ENCODE results near the gene KCNJ3.
"Not testable (repeated sequence)": the region's sequence is repeated elsewhere in the genome, so short reads cannot be mapped to it uniquely, and the experiment has no call there.

The KCNJ3 gene

DNA sequence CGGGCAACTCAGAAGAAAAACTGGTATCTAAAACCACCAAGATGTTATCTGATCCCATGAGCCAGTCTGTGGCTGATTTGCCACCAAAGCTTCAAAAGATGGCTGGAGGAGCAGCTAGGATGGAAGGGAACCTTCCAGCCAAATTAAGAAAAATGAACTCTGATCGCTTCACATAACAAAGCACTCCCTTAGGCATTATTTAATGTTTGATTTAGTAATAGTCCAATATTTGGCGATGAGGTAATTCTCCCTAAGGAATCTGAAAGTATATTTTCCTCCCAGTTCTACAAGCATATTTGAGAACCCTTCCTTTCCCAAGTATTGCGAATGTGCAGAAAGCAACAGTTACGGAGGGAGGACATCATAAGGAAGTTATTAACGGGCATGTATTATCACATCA, 156.6 kb downstream of the KCNJ3 start:
- H3K4me3 ChIP-seq (ENCODE audit: low read length) = no peak overlapping the region
- no peaks in the 10 kb centered on the region for H3K27me3 ChIP-seq (ENCODE audit: low read depth, low read length)
- no peak overlapping the region for H2AFZ ChIP-seq (ENCODE audit: low read depth, low read length)
- no peaks in the 10 kb centered on the region for H4K20me1 ChIP-seq (ENCODE audit: insufficient read depth, low read length)
- no peak overlapping the region for H3K4me2 ChIP-seq (ENCODE audit: low read length)
- H3K9ac ChIP-seq (ENCODE audit: low read length) = no peak overlapping the region
- H3K36me3 ChIP-seq (replicated peaks; ENCODE audit: low read depth, low read length) = no peaks in the 10 kb centered on the region
- TF ChIP-seq, protein P1, sequence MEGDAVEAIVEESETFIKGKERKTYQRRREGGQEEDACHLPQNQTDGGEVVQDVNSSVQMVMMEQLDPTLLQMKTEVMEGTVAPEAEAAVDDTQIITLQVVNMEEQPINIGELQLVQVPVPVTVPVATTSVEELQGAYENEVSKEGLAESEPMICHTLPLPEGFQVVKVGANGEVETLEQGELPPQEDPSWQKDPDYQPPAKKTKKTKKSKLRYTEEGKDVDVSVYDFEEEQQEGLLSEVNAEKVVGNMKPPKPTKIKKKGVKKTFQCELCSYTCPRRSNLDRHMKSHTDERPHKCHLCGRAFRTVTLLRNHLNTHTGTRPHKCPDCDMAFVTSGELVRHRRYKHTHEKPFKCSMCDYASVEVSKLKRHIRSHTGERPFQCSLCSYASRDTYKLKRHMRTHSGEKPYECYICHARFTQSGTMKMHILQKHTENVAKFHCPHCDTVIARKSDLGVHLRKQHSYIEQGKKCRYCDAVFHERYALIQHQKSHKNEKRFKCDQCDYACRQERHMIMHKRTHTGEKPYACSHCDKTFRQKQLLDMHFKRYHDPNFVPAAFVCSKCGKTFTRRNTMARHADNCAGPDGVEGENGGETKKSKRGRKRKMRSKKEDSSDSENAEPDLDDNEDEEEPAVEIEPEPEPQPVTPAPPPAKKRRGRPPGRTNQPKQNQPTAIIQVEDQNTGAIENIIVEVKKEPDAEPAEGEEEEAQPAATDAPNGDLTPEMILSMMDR (IDR thresholded peaks at IDR 0.05; ENCODE audit: low read depth, low read length) = no peak
- TF ChIP-seq EZH2phosphoT487 (IDR thresholded peaks at IDR 0.05; ENCODE audit: low read depth) = no peak
- H3K27ac ChIP-seq (ENCODE audit: low read length) = no peak overlapping the region
- H3K9me3 ChIP-seq (ENCODE audit: insufficient read depth, low read length) = no peaks in the 10 kb centered on the region
- H3K4me1 ChIP-seq (ENCODE audit: low read length) = no peaks in the 10 kb centered on the region
- no peaks in the 10 kb centered on the region for H3K79me2 ChIP-seq (ENCODE audit: low read length)

DNA sequence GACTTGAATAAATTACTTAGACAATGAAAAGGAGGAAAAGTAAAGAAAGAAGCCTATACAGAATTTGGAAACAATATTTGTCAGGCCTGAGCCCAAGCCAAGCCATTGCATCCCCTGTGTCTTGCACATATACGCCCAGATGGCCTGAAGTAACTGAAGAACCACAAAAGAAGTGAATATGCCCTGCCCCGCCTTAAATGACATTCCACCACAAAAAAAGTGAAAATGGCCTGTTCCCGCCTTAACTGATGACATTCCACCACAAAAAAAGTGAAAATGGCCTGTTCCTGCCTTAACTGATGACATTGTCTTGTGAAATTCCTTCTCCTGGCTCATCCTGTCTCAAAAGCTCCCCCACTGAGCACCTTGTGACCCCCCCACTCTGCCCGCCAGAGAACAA, 168.7 kb downstream of the KCNJ3 start:
- not testable (repeated sequence) for H3K79me2 ChIP-seq (ENCODE audit: low read length); H3K4me2 ChIP-seq (ENCODE audit: low read length); H3K27ac ChIP-seq (ENCODE audit: low read length); H3K4me1 ChIP-seq (ENCODE audit: low read length); H3K27me3 ChIP-seq (ENCODE audit: low read depth, low read length); H4K20me1 ChIP-seq (ENCODE audit: insufficient read depth, low read length); H3K4me3 ChIP-seq (ENCODE audit: low read length); H2AFZ ChIP-seq (ENCODE audit: low read depth, low read length); H3K9ac ChIP-seq (ENCODE audit: low read length); H3K9me3 ChIP-seq (ENCODE audit: insufficient read depth, low read length); H3K36me3 ChIP-seq (replicated peaks; ENCODE audit: low read depth, low read length)

DNA sequence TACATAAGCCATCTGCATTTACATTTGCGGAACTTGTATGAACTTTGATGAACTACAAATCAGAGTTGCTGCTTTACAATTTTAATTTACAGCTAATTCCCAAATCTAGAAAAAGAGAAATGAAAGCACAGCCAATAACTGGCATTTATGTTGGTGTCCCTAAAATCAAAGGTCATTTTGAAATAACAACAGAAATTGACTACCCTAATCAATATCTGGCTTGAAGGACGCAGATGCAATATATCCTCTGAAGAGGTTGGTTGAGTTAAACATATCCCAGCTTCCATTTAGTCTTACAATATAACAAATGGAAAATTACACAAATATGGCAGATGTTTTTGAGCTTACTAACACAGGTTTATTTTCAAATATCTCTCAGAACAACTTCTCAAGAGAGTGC, 177.5 kb downstream of the KCNJ3 start:
- no peak overlapping the region for H3K4me2 ChIP-seq (ENCODE audit: low read length)
- H2AFZ ChIP-seq (ENCODE audit: low read depth, low read length) = no peak overlapping the region
- TF ChIP-seq EZH2phosphoT487 (IDR thresholded peaks at IDR 0.05; ENCODE audit: low read depth) = no peak
- TF ChIP-seq, protein P1 (IDR thresholded peaks at IDR 0.05; ENCODE audit: low read depth, low read length) = no peak
- no peaks in the 10 kb centered on the region for H3K4me1 ChIP-seq (ENCODE audit: low read length)
- no peaks in the 10 kb centered on the region for H3K36me3 ChIP-seq (replicated peaks; ENCODE audit: low read depth, low read length)
- H3K27ac ChIP-seq (ENCODE audit: low read length) = no peak overlapping the region
- no peak overlapping the region for H3K9ac ChIP-seq (ENCODE audit: low read length)
- no peak overlapping the region for H3K4me3 ChIP-seq (ENCODE audit: low read length)
- no peaks in the 10 kb centered on the region for H3K9me3 ChIP-seq (ENCODE audit: insufficient read depth, low read length)
- no peaks in the 10 kb centered on the region for H4K20me1 ChIP-seq (ENCODE audit: insufficient read depth, low read length)
- H3K79me2 ChIP-seq (ENCODE audit: low read length) = no peaks in the 10 kb centered on the region
- no peaks in the 10 kb centered on the region for H3K27me3 ChIP-seq (ENCODE audit: low read depth, low read length)

DNA sequence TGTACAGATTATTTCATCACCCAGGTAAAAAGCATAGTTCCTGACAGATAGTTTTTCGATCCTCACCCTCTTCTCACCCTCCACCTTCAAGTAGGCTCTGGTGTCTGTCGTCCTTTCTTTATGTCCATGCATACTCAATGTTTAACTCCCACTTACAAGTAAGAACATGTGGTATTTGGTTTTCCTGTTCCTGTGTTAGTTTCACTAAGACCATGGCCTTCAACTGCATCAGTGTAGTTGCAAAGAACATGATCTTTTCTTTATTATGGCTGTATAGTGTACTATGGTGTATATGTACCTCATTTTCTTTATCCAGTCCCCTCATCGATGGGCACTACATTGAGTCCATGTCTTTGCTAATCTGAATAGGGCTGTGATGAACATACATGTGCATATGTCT, 184.2 kb downstream of the KCNJ3 start:
- Histone ChIP-seq H4K20me1 (ENCODE audit: insufficient read depth, low read length) (no peaks in the 10 kb centered on the region), H3K9me3 (ENCODE audit: insufficient read depth, low read length) (no peaks in the 10 kb centered on the region), H3K27ac (ENCODE audit: low read length) (no peak overlapping the region), H3K4me2 (ENCODE audit: low read length) (no peak overlapping the region), H3K4me3 (ENCODE audit: low read length) (no peak overlapping the region), H3K79me2 (ENCODE audit: low read length) (no peaks in the 10 kb centered on the region), H3K9ac (ENCODE audit: low read length) (no peak overlapping the region), H3K36me3 (replicated peaks; ENCODE audit: low read depth, low read length) (no peaks in the 10 kb centered on the region), H2AFZ (ENCODE audit: low read depth, low read length) (no peak overlapping the region), H3K27me3 (ENCODE audit: low read depth, low read length) (no peaks in the 10 kb centered on the region), H3K4me1 (ENCODE audit: low read length) (no peaks in the 10 kb centered on the region)
- TF ChIP-seq, protein P1 (IDR thresholded peaks at IDR 0.05; ENCODE audit: low read depth, low read length) = no peak
- no peak for TF ChIP-seq EZH2phosphoT487 (IDR thresholded peaks at IDR 0.05; ENCODE audit: low read depth)

DNA sequence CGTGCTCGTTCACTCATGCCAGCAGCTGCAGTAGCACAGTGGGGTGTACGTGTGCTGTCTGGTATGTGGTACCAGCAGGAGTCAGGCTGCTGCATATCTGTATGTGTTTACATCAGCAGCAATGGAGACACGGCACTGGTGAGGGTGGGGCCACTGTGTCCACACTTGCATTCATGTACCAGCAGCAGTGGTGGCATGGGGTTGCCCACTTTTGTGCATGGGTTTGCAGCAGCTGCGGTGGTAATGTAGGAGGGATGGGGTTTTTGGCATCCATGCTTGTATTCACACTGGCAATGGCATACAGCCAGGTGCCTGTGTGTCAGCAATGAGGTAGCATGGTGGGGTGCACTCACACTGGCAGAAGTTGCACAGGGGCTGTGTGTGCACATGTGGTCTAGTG, 187.8 kb downstream of the KCNJ3 start:
- H3K4me3 ChIP-seq (ENCODE audit: low read length) = no peak overlapping the region
- no peaks in the 10 kb centered on the region for H3K4me1 ChIP-seq (ENCODE audit: low read length)
- no peak overlapping the region for H2AFZ ChIP-seq (ENCODE audit: low read depth, low read length)
- no peaks in the 10 kb centered on the region for H3K9me3 ChIP-seq (ENCODE audit: insufficient read depth, low read length)
- H3K4me2 ChIP-seq (ENCODE audit: low read length) = no peak overlapping the region
- no peaks in the 10 kb centered on the region for H3K27me3 ChIP-seq (ENCODE audit: low read depth, low read length)
- no peak for TF ChIP-seq EZH2phosphoT487 (IDR thresholded peaks at IDR 0.05; ENCODE audit: low read depth)
- TF ChIP-seq, protein P1 (IDR thresholded peaks at IDR 0.05; ENCODE audit: low read depth, low read length) = no peak
- no peak overlapping the region for H3K27ac ChIP-seq (ENCODE audit: low read length)
- no peaks in the 10 kb centered on the region for H3K79me2 ChIP-seq (ENCODE audit: low read length)
- H4K20me1 ChIP-seq (ENCODE audit: insufficient read depth, low read length) = no peaks in the 10 kb centered on the region
- H3K9ac ChIP-seq (ENCODE audit: low read length) = no peak overlapping the region
- no peaks in the 10 kb centered on the region for H3K36me3 ChIP-seq (replicated peaks; ENCODE audit: low read depth, low read length)
